GM20431 (cell line): Measurements from ENCODE around the gene PAIP2.
"Not testable (repeated sequence)": the region's sequence is repeated elsewhere in the genome, so short reads cannot be mapped to it uniquely, and the experiment has no call there.

Experiments used
- in situ Hi-C: fragments of 300-500 bp; cut with MseI, MboI; formaldehyde crosslinking; loops from one replicate; pipeline ENCODE4 v1.15.0; 2020; ENCODE audit warnings: low sequenced_read_pairs; ENCODE audit not compliant: unreplicated experiment

PAIP2 gene

GRCh38 chr5:139341689-139342422, at the start of gene PAIP2:
Gene PAIP2 (plus strand): TSS chr5:139341854. CDS start chr5:139363785, 21,931 bp downstream.
- in situ Hi-C loops, result no loop called here

GRCh38 chr5:139293202-139293506, 48.5 kb upstream of the PAIP2 start:
- in situ Hi-C loops, result no loop called here

GRCh38 chr5:139293507-139294373, 47.9 kb upstream of the PAIP2 start, which contains the start of gene MATR3:
Gene MATR3 (plus strand): TSS chr5:139293740. CDS start chr5:139307416, 13,676 bp downstream.
- in situ Hi-C loops, result no loop called here

GRCh38 chr5:139294374-139295165, 47.1 kb upstream of the PAIP2 start:
- in situ Hi-C loops, result no loop called here

GRCh38 chr5:139295346-139296057, 46.2 kb upstream of the PAIP2 start:
- in situ Hi-C loops, result no loop called here

GRCh38 chr5:139296198-139296597, 45.5 kb upstream of the PAIP2 start:
- in situ Hi-C loops, result no loop called here

- in situ Hi-C loops, result no loop called here
Observed at GRCh38 chr5:139296862-139297326, 44.8 kb upstream of the PAIP2 start.

- in situ Hi-C loops, result no loop called here
Observed at GRCh38 chr5:139297439-139298133, 44.1 kb upstream of the PAIP2 start.

- in situ Hi-C loops, result no loop called here
Observed at GRCh38 chr5:139298242-139298641, 43.4 kb upstream of the PAIP2 start.

- in situ Hi-C loops, result no loop called here
Observed at GRCh38 chr5:139299486-139299885, 42.2 kb upstream of the PAIP2 start.

GRCh38 chr5:139301808-139302499, 39.7 kb upstream of the PAIP2 start:
- in situ Hi-C loops, result no loop called here

GRCh38 chr5:139304391-139305324, 37.0 kb upstream of the PAIP2 start:
- in situ Hi-C loops, result no loop called here

- in situ Hi-C loops, result no loop called here
Observed at GRCh38 chr5:139306197-139306596, 35.5 kb upstream of the PAIP2 start.

GRCh38 chr5:139306628-139307379, 34.9 kb upstream of the PAIP2 start:
- in situ Hi-C loops, result no loop called here

GRCh38 chr5:139308797-139309196, 32.9 kb upstream of the PAIP2 start:
- in situ Hi-C loops, result no loop called here

GRCh38 chr5:139310715-139311186, 30.9 kb upstream of the PAIP2 start:
- in situ Hi-C loops, result not testable (repeated sequence)

GRCh38 chr5:139312075-139312474, 29.6 kb upstream of the PAIP2 start:
- in situ Hi-C loops, result no loop called here
